Measurements from ENCODE around the gene GCDH. TPM values are rescaled to one million over a fixed set of nuclear protein-coding genes. Genes with fewer than 3 reads are reported as not detected.

The GCDH gene
- total and polyA plus RNA-seq, 2 donors from 2014 or later, result 21.9 to 45.6 TPM

- Histone ChIP-seq H3K9ac (ENCODE audit: low read length in 3 of 3) (no peak overlapping the region), H3K27me3 (ENCODE audit: control insufficient read depth, insufficient read depth, low read length) (no peaks in the 10 kb centered on the region), H3K4me1 (ENCODE audit: control insufficient read depth in 2 of 3, insufficient read depth in 2 of 3, low read depth in 1 of 3, low read length in 3 of 3) (peaks cover 0 to 33% (median 26%) of the 10 kb centered on the region in 3 donors), H3K9me3 (ENCODE audit: control insufficient read depth in 2 of 3, insufficient read depth in 1 of 3, low read length in 3 of 3) (no peaks in the 10 kb centered on the region), H3K36me3 (ENCODE audit: control insufficient read depth in 2 of 3, insufficient read depth in 3 of 3, low read length in 3 of 3) (peaks cover 18 to 34% (median 21%) of the 10 kb centered on the region in 3 donors), H3K27ac (ENCODE audit: low read depth in 2 of 2, low read length in 2 of 2) (no peak overlapping the region), H3K4me3 (ENCODE audit: low read length in 3 of 3) (peak overlapping the region in 1 of 3 donors; percentile 6)
- TF ChIP-seq CTCF (IDR thresholded peaks at IDR 0.05; ENCODE audit: borderline replicate concordance, extremely low read depth, insufficient read depth), result no peak
- no peak for DNase-seq
- intact Hi-C loops (cut with DNase I), result no loop called here
- no peak for FAIRE-seq
Measured at GRCh38 chr19:12940897-12941296, 49.9 kb downstream of the GCDH start.

- intact Hi-C loops (cut with DNase I), result no loop called here
- TF ChIP-seq CTCF (IDR thresholded peaks at IDR 0.05; ENCODE audit: borderline replicate concordance, extremely low read depth, insufficient read depth), result no peak
- Histone ChIP-seq H3K27ac (ENCODE audit: low read depth in 2 of 2, low read length in 2 of 2) (no peak overlapping the region), H3K36me3 (ENCODE audit: control insufficient read depth in 2 of 3, insufficient read depth in 3 of 3, low read length in 3 of 3) (peaks cover 21 to 34% (median 27%) of the 10 kb centered on the region in 3 donors), H3K4me1 (ENCODE audit: control insufficient read depth in 2 of 3, insufficient read depth in 2 of 3, low read depth in 1 of 3, low read length in 3 of 3) (peaks cover 0 to 41% (median 26%) of the 10 kb centered on the region in 3 donors), H3K9ac (ENCODE audit: low read length in 3 of 3) (no peak overlapping the region), H3K4me3 (ENCODE audit: low read length in 3 of 3) (no peak overlapping the region), H3K9me3 (ENCODE audit: control insufficient read depth in 2 of 3, insufficient read depth in 1 of 3, low read length in 3 of 3) (no peaks in the 10 kb centered on the region), H3K27me3 (ENCODE audit: control insufficient read depth, insufficient read depth, low read length) (no peaks in the 10 kb centered on the region)
- FAIRE-seq (no peak), DNase-seq (no peak)
Measured at GRCh38 chr19:12943437-12944044, 52.6 kb downstream of the GCDH start.

GRCh38 chr19:12944104-12944674, 53.2 kb downstream of the GCDH start:
- Histone ChIP-seq H3K27me3 (ENCODE audit: control insufficient read depth, insufficient read depth, low read length) (no peaks in the 10 kb centered on the region), H3K9me3 (ENCODE audit: control insufficient read depth in 2 of 3, insufficient read depth in 1 of 3, low read length in 3 of 3) (no peaks in the 10 kb centered on the region), H3K9ac (ENCODE audit: low read length in 3 of 3) (no peak overlapping the region), H3K27ac (ENCODE audit: low read depth in 2 of 2, low read length in 2 of 2) (no peak overlapping the region), H3K4me3 (ENCODE audit: low read length in 3 of 3) (no peak overlapping the region), H3K4me1 (ENCODE audit: control insufficient read depth in 2 of 3, insufficient read depth in 2 of 3, low read depth in 1 of 3, low read length in 3 of 3) (peaks cover 0 to 41% (median 26%) of the 10 kb centered on the region in 3 donors), H3K36me3 (ENCODE audit: control insufficient read depth in 2 of 3, insufficient read depth in 3 of 3, low read length in 3 of 3) (peaks cover 21 to 39% (median 29%) of the 10 kb centered on the region in 3 donors)
- FAIRE-seq (no peak), DNase-seq (peak in 1 of 5 donors; percentile 50)
- intact Hi-C loops (cut with DNase I), result no loop called here
- no peak for TF ChIP-seq CTCF (IDR thresholded peaks at IDR 0.05; ENCODE audit: borderline replicate concordance, extremely low read depth, insufficient read depth)

Data from kidney (tissue), 14 donors.